Loucy (cell line): ENCODE data around the gene CCN2.

Source experiments
- EZH2phosphoT487 ChIP-seq: fragments of 200-600 bp; IDR thresholded peaks from 2 replicates; pipeline ENCODE4 v1.6.1; 2018; ENCODE audit warnings: antibody characterized with exemption, mild to moderate bottlenecking, moderate library complexity, borderline replicate concordance
- TF ChIP-seq, protein P1 (sequence below): fragments of 200-600 bp; sonication (generic); conservative IDR thresholded peaks from 2 replicates; pipeline ENCODE4 v1.5.1; 2014; ENCODE audit warnings: mild to moderate bottlenecking, antibody characterized with exemption, low read length

DNA sequence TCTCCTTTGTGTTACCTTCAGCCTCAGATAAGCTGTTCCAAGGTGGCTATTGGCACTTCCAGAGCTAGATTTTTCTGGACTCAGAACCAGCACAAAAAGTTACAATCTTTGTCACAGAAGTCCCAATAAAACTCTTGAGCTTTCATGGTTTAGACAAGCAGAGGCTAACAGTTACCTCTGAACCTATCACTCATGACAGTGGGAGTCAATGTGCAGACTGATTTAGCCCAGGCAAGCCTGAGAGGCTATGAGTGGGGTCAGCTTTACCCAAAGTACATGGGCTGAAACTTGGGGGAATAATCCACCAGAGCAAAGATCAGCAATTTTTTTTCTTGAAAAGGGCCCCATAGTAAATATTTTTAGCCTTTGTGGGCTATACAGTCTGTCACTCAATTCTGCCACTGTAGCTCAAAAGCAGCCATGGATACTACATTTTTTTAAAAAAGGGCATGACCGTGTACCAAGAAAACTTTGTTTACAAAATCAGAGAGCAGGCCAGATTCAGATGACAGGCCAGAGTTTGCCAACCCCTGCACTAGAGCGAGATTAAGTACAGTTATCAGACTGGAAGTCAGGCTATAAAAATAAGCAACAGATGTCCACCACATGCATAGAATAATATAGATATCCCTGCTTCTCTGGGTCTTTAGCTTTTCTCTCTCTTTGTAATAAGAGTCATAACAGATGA is 20.0 kb downstream of the CCN2 start:
- TF ChIP-seq, protein P1, sequence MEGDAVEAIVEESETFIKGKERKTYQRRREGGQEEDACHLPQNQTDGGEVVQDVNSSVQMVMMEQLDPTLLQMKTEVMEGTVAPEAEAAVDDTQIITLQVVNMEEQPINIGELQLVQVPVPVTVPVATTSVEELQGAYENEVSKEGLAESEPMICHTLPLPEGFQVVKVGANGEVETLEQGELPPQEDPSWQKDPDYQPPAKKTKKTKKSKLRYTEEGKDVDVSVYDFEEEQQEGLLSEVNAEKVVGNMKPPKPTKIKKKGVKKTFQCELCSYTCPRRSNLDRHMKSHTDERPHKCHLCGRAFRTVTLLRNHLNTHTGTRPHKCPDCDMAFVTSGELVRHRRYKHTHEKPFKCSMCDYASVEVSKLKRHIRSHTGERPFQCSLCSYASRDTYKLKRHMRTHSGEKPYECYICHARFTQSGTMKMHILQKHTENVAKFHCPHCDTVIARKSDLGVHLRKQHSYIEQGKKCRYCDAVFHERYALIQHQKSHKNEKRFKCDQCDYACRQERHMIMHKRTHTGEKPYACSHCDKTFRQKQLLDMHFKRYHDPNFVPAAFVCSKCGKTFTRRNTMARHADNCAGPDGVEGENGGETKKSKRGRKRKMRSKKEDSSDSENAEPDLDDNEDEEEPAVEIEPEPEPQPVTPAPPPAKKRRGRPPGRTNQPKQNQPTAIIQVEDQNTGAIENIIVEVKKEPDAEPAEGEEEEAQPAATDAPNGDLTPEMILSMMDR, result no peak
- TF ChIP-seq EZH2phosphoT487, result no peak
